Gastrocnemius medialis (tissue), 4 donors: ENCODE measurements around the gene KCNV2. TPM values are rescaled to one million over a fixed set of nuclear protein-coding genes. Genes with fewer than 3 reads are reported as not detected.

ENCODE experiments used
- ATAC-seq, 2 donors: fragments of 150-250 bp; one replicate each; pipeline ENCODE4 v1.9.1; 2016
- DNase-seq, 2 donors: peaks; one replicate each; pipeline ENCODE4 v3.0.0-alpha.2; 2019
- H3K27ac ChIP-seq, 4 donors: fragments of 200-600 bp; sonication (generic); 1 replicate in 1 of 4; 2 replicates in 3 of 4; pipeline ENCODE4 v1.5.1; 2016 to 2018; ENCODE audit warnings: mild to moderate bottlenecking in 2 of 4, moderate library complexity in 1 of 4
- H3K27me3 ChIP-seq, 3 donors: fragments of 200-600 bp; sonication (generic) in 2 of 3; 1 replicate in 1 of 3; 2 replicates in 2 of 3; pipeline versions ENCODE4 v1.5.1 to v1.6.0; 2016 to 2019; ENCODE audit warnings: mild to moderate bottlenecking in 1 of 3, moderate library complexity in 1 of 3
- H3K36me3 ChIP-seq, 2 donors: fragments of 200-600 bp; sonication (generic) in 1 of 2; one replicate each; pipeline ENCODE4 v1.5.1; 2017 to 2018
- H3K4me1 ChIP-seq, 2 donors: fragments of 200-600 bp; sonication (generic) in 1 of 2; one replicate each; pipeline ENCODE4 v1.5.1; 2016 to 2017; ENCODE audit warnings: mild to moderate bottlenecking in 2 of 2
- H3K4me3 ChIP-seq, 4 donors: fragments of 200-600 bp; sonication (generic) in 3 of 4; 1 replicate in 1 of 4; 2 replicates in 3 of 4; pipeline ENCODE4 v1.5.1; 2016 to 2019; ENCODE audit warnings: mild to moderate bottlenecking in 2 of 4
- H3K9me3 ChIP-seq, 3 donors: fragments of 200-600 bp; sonication (generic) in 2 of 3; 1 replicate in 1 of 3; 2 replicates in 2 of 3; pipeline ENCODE4 v1.5.1; 2016 to 2019
- CTCF ChIP-seq, 5 experiments: fragments of 450-650 bp in 3 of 5; fragments of 200-600 bp in 2 of 5; sonication (generic) in 2 of 5; IDR thresholded peaks in 4 of 5; conservative IDR thresholded peaks in 1 of 5; 1 replicate in 4 of 5; 2 replicates in 1 of 5; pipeline ENCODE4 v1.5.1; 2016 to 2019; ENCODE audit warnings: antibody characterized with exemption in 5 of 5, mild to moderate bottlenecking in 3 of 5, moderate library complexity in 3 of 5
- POLR2A ChIP-seq, 2 donors: fragments of 450-650 bp; IDR thresholded peaks; one replicate each; pipeline ENCODE4 v1.6.1; 2017; ENCODE audit warnings: antibody characterized with exemption in 2 of 2, mild to moderate bottlenecking in 2 of 2, moderate library complexity in 2 of 2
- in situ Hi-C, 4 donors: fragments of 200-750 bp; cut with MboI; loops; one replicate each; pipeline versions ENCODE4 v1.15.0 to v1.8.0; 2017; ENCODE audit warnings: low sequenced_read_pairs in 4 of 4
- intact Hi-C: fragments of 100-400 bp; cut with DNase I; formaldehyde crosslinking; loops from one replicate; pipeline ENCODE4 v1.15.1; 2023; ENCODE audit warnings: low total_unique reads
- total RNA-seq, 4 donors: library from RNA; depleted of rRNA; stranded (reverse); fragments of >200 nt; gene quantifications; one replicate each; pipeline versions ENCODE4 v1.1.0 to v1.2.3, GENCODE V29; 2016

The KCNV2 gene
- total RNA-seq, 4 donors from 2014 or later = not detected

- no peak for DNase-seq
- in situ Hi-C loops = no loop called here
- TF ChIP-seq POLR2A (IDR thresholded peaks at IDR 0.05) (no peak), CTCF (IDR thresholded peaks at IDR 0.05 in 4 of 5, conservative IDR thresholded peaks at IDR 0.05 in 1 of 5) (no peak)
- no peak for ATAC-seq
- Histone ChIP-seq H3K4me3 (no peak overlapping the region), H3K4me1 (peaks cover 0 to 11% of the 10 kb centered on the region in 2 donors), H3K27ac (no peak overlapping the region), H3K9me3 (no peaks in the 10 kb centered on the region), H3K27me3 (no peaks in the 10 kb centered on the region), H3K36me3 (no peaks in the 10 kb centered on the region)
- intact Hi-C loops = no loop called here
Observed at GRCh38 chr9:2761424-2761823, 44.1 kb downstream of the KCNV2 start.

- Histone ChIP-seq H3K27ac (no peak overlapping the region), H3K27me3 (no peaks in the 10 kb centered on the region), H3K4me3 (no peak overlapping the region), H3K9me3 (no peaks in the 10 kb centered on the region), H3K36me3 (peaks cover 0 to 8% of the 10 kb centered on the region in 2 donors), H3K4me1 (peaks cover 0 to 4% of the 10 kb centered on the region in 2 donors)
- TF ChIP-seq CTCF (IDR thresholded peaks at IDR 0.05 in 4 of 5, conservative IDR thresholded peaks at IDR 0.05 in 1 of 5) (no peak), POLR2A (IDR thresholded peaks at IDR 0.05) (no peak)
- DNase-seq (no peak), ATAC-seq (no peak)
- intact Hi-C loops (no loop called here), in situ Hi-C loops (no loop called here)
Observed at GRCh38 chr9:2764353-2764752, 47.0 kb downstream of the KCNV2 start.

- ATAC-seq = no peak
- no peaks in the 10 kb centered on the region for H3K4me1 ChIP-seq
- no peaks in the 10 kb centered on the region for H3K9me3 ChIP-seq
- no peaks in the 10 kb centered on the region for H3K27me3 ChIP-seq
- H3K36me3 ChIP-seq = peaks cover 0 to 15% of the 10 kb centered on the region in 2 donors
- DNase-seq = no peak
- intact Hi-C loops (no loop called here), in situ Hi-C loops (no loop called here)
- H3K27ac ChIP-seq = no peak overlapping the region
- H3K4me3 ChIP-seq = no peak overlapping the region
- TF ChIP-seq CTCF (IDR thresholded peaks at IDR 0.05 in 4 of 5, conservative IDR thresholded peaks at IDR 0.05 in 1 of 5) (no peak), POLR2A (IDR thresholded peaks at IDR 0.05) (no peak)
Observed at GRCh38 chr9:2765250-2765880, 48.1 kb downstream of the KCNV2 start.

GRCh38 chr9:2767800-2768677, 50.7 kb downstream of the KCNV2 start:
- Histone ChIP-seq H3K4me3 (no peak overlapping the region), H3K9me3 (no peaks in the 10 kb centered on the region), H3K4me1 (no peaks in the 10 kb centered on the region), H3K27ac (no peak overlapping the region), H3K27me3 (no peaks in the 10 kb centered on the region), H3K36me3 (peaks cover 0 to 19% of the 10 kb centered on the region in 2 donors)
- in situ Hi-C loops (no loop called here), intact Hi-C loops (no loop called here)
- TF ChIP-seq CTCF (IDR thresholded peaks at IDR 0.05 in 4 of 5, conservative IDR thresholded peaks at IDR 0.05 in 1 of 5) = no peak
- no peak for TF ChIP-seq POLR2A (IDR thresholded peaks at IDR 0.05)
- DNase-seq (no peak), ATAC-seq (no peak)
